Fibroblast of skin of scalp (primary cell): ENCODE results near the gene OR52A1. TPM values are rescaled to one million over a fixed set of nuclear protein-coding genes. Genes with fewer than 3 reads are reported as not detected.
"Not testable (repeated sequence)": the region's sequence is repeated elsewhere in the genome, so short reads cannot be mapped to it uniquely, and the experiment has no call there.

Source experiments
- DNase-seq: peaks from one replicate; pipeline ENCODE4 v3.0.0-alpha.2; 2013
- polyA plus RNA-seq, 2 experiments: library from polyadenylated mRNA; unstranded; fragments of 120-200 nt; gene quantifications; one replicate each; pipeline ENCODE4 v1.2.1, GENCODE V29; 2013; ENCODE audit not compliant: insufficient read length in 2 of 2

The OR52A1 gene
- polyA plus RNA-seq (2013, experiment 1 of 2; ENCODE audit: insufficient read length), result not detected
- not detected for polyA plus RNA-seq (2013, experiment 2 of 2; ENCODE audit: insufficient read length)

- no peak for DNase-seq
These were observed at the start of gene OR52A1 for GRCh38 chr11:5154657-5155056. Gene OR52A1, minus strand, starts transcription at chr11:5154757. Its CDS starts 2,388 bp downstream, at chr11:5152369.

- no peak for DNase-seq
These were observed 48.8 kb upstream of the OR52A1 start for GRCh38 chr11:5203366-5203765.

- DNase-seq, result no peak
These were observed 46.0 kb upstream of the OR52A1 start, which contains the start of gene OR51V1 for GRCh38 chr11:5200582-5200981. Gene OR51V1, minus strand, starts transcription at chr11:5200682. Its CDS starts 0 bp downstream, at chr11:5200682.

- DNase-seq, result no peak
These were observed 43.7 kb upstream of the OR52A1 start for GRCh38 chr11:5198285-5198684.

- DNase-seq, result no peak
These were observed 43.0 kb upstream of the OR52A1 start for GRCh38 chr11:5197536-5197935.

- no peak for DNase-seq
These were observed 42.2 kb upstream of the OR52A1 start for GRCh38 chr11:5196731-5197130.

DNA sequence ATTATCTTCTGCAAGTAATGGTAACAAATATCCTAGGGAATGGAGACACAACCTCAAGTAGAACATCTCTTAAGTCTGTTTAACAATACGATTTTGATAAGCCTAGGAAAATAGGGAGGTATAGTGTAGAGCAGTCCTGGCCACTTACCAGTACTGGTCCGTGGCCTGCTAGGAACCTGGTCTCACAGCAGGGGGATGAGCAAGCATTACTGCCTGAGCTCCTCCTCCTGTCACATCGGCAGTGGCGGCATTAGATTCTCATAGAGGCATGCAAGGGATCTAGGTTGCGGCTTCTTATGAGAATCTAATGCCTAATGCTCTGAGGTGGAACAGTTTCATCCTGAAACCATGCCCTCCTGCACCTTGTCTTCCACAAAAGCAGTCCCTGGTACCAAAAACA lies 41.5 kb upstream of the OR52A1 start:
- DNase-seq, result no peak

GRCh38 chr11:5192738-5193137 lies 38.2 kb upstream of the OR52A1 start:
- DNase-seq, result no peak

DNA sequence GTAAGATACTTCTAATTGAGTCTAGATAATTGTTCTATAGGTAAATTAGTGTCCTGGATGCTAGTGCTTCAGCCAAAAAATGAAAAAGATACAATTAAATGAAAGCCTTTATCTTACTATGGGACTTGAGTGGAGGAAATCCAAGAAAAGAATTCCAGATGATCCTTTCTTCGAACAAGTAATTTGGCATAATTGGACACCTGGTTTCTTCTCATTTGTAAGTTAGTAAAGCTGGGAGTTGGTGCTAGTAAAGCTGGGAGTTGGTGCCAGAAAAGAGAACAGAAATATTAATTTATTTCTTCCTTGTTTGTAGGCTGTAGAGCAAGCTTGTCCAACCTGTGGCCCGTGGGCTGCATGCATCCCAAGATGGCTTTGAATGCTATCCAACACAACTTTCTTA lies 33.6 kb upstream of the OR52A1 start:
- DNase-seq, result no peak

- DNase-seq, result no peak
These were observed 23.7 kb upstream of the OR52A1 start for GRCh38 chr11:5178046-5178837.

GRCh38 chr11:5174934-5175333 lies 20.4 kb upstream of the OR52A1 start:
- DNase-seq, result no peak

DNA sequence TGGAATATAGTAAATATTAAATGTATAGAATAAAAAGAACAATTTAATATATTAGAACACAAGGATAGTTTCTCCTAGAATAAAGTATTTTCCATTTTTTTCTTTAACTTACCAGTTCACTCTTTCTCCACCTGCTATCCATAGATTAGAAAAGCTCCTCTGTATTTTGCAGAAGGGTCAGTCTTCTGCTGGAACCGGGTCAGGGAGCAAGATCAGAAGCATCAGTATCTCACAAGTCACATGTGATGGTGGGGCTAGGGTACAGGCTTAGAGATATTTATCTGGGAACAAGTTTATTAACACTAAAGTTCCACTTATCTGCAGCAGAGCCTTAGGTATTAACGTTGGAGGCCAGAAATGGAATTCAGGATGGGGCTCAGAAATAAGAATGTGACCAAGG lies 17.3 kb upstream of the OR52A1 start:
- no peak for DNase-seq

DNA sequence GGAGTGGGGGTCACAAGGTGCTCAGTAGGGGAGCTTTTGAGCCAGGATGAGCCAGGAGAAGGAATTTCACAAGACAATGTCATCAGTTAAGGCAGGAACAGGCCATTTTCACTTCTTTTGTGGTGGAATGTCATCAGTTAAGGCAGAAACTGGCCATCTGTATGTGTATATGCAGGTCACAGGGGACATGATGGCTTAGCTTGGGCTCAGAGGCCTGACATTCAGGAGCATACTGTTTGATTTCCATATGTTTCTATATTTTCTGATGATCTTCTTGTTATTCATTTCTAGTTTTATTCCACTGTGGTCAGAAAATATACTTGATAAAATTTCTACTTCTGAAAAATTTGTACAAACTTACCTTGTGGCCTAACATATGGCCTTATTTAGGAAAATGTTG lies 11.3 kb upstream of the OR52A1 start:
- DNase-seq, result not testable (repeated sequence)

GRCh38 chr11:5164807-5165206 lies 10.2 kb upstream of the OR52A1 start:
- not testable (repeated sequence) for DNase-seq

DNA sequence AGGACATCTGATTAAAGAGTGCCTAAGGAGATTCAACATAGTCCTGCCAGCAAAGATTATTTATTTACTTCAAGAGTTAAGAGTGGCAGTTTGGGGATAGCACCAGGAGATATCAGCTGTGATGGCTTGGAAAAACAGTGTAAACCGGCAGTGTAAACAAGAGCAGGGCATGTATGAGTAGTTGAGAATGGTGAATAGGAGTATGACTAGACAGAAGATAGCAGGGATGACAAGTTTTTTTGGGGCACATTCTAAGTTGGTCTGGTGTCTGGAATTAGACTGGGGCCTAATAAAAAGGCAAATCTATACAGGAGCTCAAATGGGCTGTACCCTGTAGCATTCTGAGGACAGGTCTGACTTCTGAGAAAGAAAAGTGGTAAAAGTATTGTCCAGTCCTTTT lies 6.5 kb upstream of the OR52A1 start:
- not testable (repeated sequence) for DNase-seq

GRCh38 chr11:5160217-5160616 lies 5.7 kb upstream of the OR52A1 start:
- not testable (repeated sequence) for DNase-seq

DNA sequence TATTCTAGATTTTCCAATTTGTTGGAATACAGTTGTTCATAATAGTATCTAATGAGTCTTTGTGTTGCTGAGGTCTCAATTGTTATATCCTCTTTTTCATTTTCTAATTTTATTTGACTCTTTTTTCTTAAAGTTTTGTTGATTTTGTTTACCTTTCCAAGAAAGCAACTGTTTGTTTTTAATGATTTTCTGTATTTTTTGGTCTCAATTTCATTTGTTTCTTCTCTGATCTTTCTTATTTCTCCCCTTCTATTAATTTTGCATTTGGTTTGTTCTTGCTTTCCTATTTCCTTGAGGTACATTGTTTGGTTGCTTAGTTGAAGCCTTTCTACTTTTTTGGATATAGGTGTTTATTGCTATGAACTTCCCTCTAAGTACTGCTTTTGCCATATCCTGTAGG lies 5.2 kb upstream of the OR52A1 start:
- DNase-seq, result no peak

DNA sequence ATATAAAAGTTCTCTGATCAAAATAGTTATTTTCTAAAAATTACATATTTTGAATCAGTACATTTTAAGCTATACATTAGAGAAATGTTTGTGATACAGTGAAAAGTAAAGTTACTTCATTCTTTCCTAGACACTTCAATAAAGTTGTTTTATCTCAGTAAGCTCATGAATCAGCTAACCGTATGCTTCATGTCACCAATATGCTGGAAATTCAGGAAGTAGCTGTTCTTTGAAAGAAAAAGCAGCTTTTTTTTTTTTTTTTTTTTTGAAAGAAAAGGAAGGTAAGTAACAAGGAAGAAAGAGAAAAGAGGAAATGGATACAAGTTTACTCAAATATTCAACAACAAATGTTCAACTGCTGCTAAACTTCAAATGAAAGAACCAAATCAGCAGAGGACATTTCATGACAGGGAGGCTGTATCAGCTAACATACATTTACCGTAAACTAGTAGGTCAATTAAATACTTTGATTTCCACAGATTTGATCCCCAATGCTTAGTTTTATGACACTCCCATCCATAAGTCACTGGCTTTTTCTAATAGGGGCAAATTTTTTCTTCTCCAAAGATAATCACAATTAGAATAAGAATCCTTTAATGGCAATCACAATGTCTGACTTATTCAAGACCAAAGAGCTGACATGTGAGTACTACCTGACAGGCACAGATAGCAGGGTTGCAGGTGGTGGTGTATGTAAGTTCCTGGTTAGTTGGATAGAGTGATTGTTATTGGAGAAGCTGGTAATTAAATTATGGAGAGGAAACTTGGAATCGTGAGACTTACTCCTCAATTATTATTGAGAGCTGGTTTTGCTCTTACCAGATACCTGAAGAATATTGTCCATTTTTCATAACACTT lies 754 bp downstream of the OR52A1 start:
- no peak for DNase-seq

DNA sequence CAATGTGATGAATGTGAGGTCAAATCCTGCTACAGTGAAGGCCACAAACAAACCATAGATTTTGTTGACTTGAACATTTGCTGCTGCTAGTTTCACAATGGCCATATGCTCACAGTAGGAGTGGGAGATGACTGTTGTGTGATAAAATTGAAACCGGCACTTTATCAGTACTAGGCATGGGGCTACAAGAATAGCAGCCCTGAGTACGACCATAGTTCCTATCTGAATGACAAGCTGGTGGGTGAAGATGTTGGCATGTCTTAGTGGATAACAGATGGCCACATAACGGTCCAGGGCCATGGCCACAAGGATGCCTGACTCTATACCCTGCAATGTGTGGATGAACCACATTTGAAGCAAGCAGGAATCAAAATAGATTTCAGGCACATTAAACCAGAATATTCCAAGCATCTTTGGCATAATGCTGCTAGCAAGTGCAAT lies 2.8 kb downstream of the OR52A1 start:
- no peak for DNase-seq

DNA sequence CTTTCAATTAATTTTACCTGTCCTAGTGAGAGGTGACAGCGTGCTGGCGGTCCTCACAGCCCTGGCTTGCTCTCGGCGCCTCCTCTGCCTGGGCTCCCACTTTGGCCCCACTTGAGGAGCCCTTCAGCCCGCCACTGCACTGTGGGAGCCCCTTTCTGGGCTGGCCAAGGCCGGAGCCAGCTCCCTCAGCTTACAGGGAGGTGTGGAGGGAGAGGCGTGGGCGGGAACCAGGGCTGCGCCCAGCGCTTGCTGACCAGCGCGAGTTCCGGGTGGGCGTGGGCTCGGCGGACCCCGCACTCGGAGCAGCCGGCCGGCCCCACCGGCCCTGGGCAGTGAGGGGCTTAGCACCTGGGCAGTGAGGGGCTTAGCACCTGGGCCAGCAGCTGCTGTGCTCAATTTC lies 10.4 kb downstream of the OR52A1 start:
- DNase-seq, result not testable (repeated sequence)

- no peak for DNase-seq
These were observed 16.6 kb downstream of the OR52A1 start, which contains the start of gene OR52A5 for GRCh38 chr11:5137996-5138395. Gene OR52A5, minus strand, starts transcription at chr11:5138356. Its CDS starts 5,714 bp downstream, at chr11:5132642.

DNA sequence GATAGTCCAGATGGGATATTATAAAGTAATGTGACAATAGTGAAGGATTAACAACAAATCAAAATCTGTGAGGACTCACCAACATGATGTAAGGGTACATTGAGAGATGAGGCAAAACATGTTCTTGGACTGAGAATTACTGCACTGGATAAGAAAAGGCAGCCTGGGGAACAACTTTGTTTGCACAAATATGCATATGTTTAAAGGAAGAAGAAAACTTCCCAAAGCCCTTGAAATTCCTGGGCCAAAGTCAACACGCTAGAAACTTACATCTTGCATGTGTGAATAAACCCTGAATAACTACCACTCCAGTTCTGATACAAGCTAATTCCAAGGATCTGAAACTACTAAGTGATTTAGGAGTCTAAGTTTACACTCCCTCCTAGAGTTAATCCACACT lies 17.5 kb downstream of the OR52A1 start:
- DNase-seq, result no peak

DNA sequence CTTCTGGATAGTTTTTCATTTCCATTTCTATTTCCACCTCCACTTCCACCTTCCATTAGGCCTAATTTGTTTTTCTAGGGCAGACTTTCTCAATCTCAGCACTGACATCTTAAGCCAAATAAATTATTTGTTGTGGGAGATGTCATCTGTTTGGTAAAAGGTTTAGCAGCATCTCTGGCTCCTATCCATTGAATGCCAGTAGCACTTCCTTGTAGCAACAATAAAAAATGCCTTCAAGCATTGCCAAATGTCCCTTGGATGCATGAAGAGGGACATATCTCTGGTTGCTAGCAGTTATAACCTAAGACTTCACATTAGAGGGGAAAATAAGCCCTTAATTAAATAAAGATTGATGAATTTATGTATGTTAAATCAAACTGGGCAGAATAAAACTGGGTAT lies 18.3 kb downstream of the OR52A1 start:
- no peak for DNase-seq
